Measurements from ENCODE around the gene TEAD1. TPM values are rescaled to one million over a fixed set of nuclear protein-coding genes. Genes with fewer than 3 reads are reported as not detected.

TEAD1 gene
- total RNA-seq, result 0.30 TPM
- not detected for polyA plus RNA-seq

GRCh38 chr11:12673924-12674570, at the start of gene TEAD1:
Gene TEAD1 (plus strand): TSS chr11:12674421.
- no peaks in the 10 kb centered on the region for H3K9me3 ChIP-seq (ENCODE audit: control insufficient read depth in 2 of 2, low read length in 2 of 2)
- H3K27me3 ChIP-seq (ENCODE audit: control insufficient read depth, insufficient read depth, low read length), result peaks cover 56% of the 10 kb centered on the region
- no peak within 1 kb of the TSS for H3K27ac ChIP-seq (ENCODE audit: insufficient read depth, low read length, poor library complexity, severe bottlenecking)
- Mint-ChIP-seq H3K4me3 (peak within 1 kb of the TSS; percentile 74 to 93 (median 84)), H3K27ac (peak within 1 kb of the TSS in 1 of 3 donors; percentile 32), H3K27me3 (peaks cover 74% of the 10 kb centered on the region), H3K36me3 (no peaks in the 10 kb centered on the region), H3K9me3 (peaks cover 0 to 3% (median 0%) of the 10 kb centered on the region in 7 donors), H3K4me1 (peaks cover 7 to 19% (median 13%) of the 10 kb centered on the region in 4 donors)
- peak; percentile 64 to 70 for ATAC-seq (ENCODE audit: low read depth in 2 of 2)
- H3K4me3 ChIP-seq (ENCODE audit: low read depth, low read length), result peak within 1 kb of the TSS; percentile 82
- DNase-seq, result peak; percentile 71 to 74 (median 73)
- H3K4me1 ChIP-seq (ENCODE audit: control insufficient read depth, insufficient read depth, low read length, poor library complexity, severe bottlenecking), result peaks cover 10% of the 10 kb centered on the region
- no peaks in the 10 kb centered on the region for H3K36me3 ChIP-seq (ENCODE audit: control insufficient read depth, insufficient read depth, low read length)

DNA sequence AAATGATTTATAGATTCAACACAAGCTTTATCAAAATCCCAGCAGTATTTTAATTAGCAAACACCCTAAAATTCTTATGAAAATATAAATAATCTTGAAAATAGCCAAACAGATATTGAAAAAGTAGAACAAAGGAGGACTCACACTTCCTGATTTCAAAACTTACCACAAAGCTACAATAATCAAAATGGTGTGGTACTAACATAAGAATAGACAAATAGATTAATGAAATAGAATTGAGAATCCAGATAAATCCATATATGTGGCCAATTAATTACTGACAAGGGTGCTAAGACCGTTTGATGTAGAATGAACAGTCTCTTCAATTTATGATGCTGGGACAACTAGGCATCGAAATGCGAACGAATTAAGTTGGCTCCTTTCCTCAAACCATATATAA, 49.6 kb upstream of the TEAD1 start:
- H3K4me1 Mint-ChIP-seq, result no peaks in the 10 kb centered on the region

DNA sequence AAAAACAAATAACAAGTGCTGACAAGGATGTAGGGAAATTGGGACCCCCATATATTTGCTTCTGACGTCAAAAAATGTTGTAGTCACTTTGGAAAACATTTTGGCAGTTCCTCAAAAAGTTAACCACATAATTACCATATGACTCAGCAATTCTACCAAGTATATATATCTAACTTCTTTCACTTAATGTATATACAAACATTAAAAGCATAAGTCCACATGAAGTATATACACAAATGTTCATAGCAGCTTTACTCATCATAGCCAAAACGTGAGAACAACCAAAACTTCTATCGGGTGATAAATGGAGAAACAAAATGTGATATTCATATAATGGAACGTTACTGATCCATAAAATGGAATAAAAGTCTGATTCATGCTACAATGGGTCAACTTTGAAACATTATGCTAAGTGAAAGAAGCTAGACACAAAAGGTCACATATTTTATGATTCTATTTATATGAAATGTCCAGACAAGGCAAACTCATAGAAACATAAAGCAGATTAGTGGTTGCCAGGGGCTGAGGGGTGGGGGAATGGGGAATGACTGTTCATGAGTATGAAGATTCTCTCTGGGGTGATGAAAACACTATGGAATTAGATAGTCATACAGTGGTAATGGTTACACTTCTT, 48.7 kb upstream of the TEAD1 start:
- ATAC-seq (ENCODE audit: low read depth in 2 of 2) (no peak), DNase-seq (no peak)
- Histone ChIP-seq H3K27ac (ENCODE audit: insufficient read depth, low read length, poor library complexity, severe bottlenecking) (no peak overlapping the region), H3K9me3 (ENCODE audit: control insufficient read depth in 2 of 2, low read length in 2 of 2) (no peaks in the 10 kb centered on the region), H3K27me3 (ENCODE audit: control insufficient read depth, insufficient read depth, low read length) (no peaks in the 10 kb centered on the region), H3K4me3 (ENCODE audit: low read depth, low read length) (no peak overlapping the region), H3K4me1 (ENCODE audit: control insufficient read depth, insufficient read depth, low read length, poor library complexity, severe bottlenecking) (no peaks in the 10 kb centered on the region), H3K36me3 (ENCODE audit: control insufficient read depth, insufficient read depth, low read length) (no peaks in the 10 kb centered on the region)
- H3K9me3 Mint-ChIP-seq, result peaks cover 0 to 26% (median 11%) of the 10 kb centered on the region in 7 donors
- H3K4me1 Mint-ChIP-seq, result no peaks in the 10 kb centered on the region
- H3K36me3 Mint-ChIP-seq, result no peaks in the 10 kb centered on the region
- H3K27me3 Mint-ChIP-seq, result no peaks in the 10 kb centered on the region
- no peak overlapping the region for H3K4me3 Mint-ChIP-seq
- H3K27ac Mint-ChIP-seq, result no peak overlapping the region

More for the DNA sequence above, 49.6 kb upstream of the TEAD1 start:
- DNase-seq (no peak), ATAC-seq (ENCODE audit: low read depth in 2 of 2) (no peak)
- Histone ChIP-seq H3K27me3 (ENCODE audit: control insufficient read depth, insufficient read depth, low read length) (no peaks in the 10 kb centered on the region), H3K9me3 (ENCODE audit: control insufficient read depth in 2 of 2, low read length in 2 of 2) (no peaks in the 10 kb centered on the region), H3K4me1 (ENCODE audit: control insufficient read depth, insufficient read depth, low read length, poor library complexity, severe bottlenecking) (no peaks in the 10 kb centered on the region), H3K36me3 (ENCODE audit: control insufficient read depth, insufficient read depth, low read length) (no peaks in the 10 kb centered on the region), H3K27ac (ENCODE audit: insufficient read depth, low read length, poor library complexity, severe bottlenecking) (no peak overlapping the region), H3K4me3 (ENCODE audit: low read depth, low read length) (no peak overlapping the region)
- no peaks in the 10 kb centered on the region for H3K27me3 Mint-ChIP-seq
- no peak overlapping the region for H3K27ac Mint-ChIP-seq
- H3K36me3 Mint-ChIP-seq, result no peaks in the 10 kb centered on the region
- no peak overlapping the region for H3K4me3 Mint-ChIP-seq
- H3K9me3 Mint-ChIP-seq, result peaks cover 0 to 27% (median 10%) of the 10 kb centered on the region in 7 donors

DNA sequence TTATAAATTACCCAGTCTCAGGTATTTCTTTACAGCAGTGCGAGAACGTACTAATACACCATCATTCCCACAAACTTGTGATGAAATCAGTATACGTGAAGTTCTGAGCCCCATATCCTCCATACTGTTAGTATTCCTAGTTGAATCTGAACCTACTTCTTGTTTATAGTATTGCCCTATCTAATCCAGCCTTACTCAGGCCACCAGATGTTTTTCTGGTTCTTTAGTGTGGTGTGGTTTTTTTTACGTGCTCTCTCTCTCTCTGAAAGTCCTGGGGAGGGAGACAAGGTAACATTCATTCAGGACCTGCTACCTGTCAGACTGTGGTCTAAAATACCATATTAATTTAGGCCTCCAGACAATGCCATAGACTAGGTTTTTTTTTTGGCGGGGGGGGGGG, 47.6 kb upstream of the TEAD1 start:
- no peak for DNase-seq
- H3K4me1 ChIP-seq (ENCODE audit: control insufficient read depth, insufficient read depth, low read length, poor library complexity, severe bottlenecking), result no peaks in the 10 kb centered on the region
- H3K4me3 Mint-ChIP-seq, result no peak overlapping the region
- H3K27ac Mint-ChIP-seq, result no peak overlapping the region
- H3K9me3 Mint-ChIP-seq, result peaks cover 0 to 19% (median 7%) of the 10 kb centered on the region in 7 donors
- no peak overlapping the region for H3K4me3 ChIP-seq (ENCODE audit: low read depth, low read length)
- no peaks in the 10 kb centered on the region for H3K9me3 ChIP-seq (ENCODE audit: control insufficient read depth in 2 of 2, low read length in 2 of 2)
- no peak overlapping the region for H3K27ac ChIP-seq (ENCODE audit: insufficient read depth, low read length, poor library complexity, severe bottlenecking)
- no peaks in the 10 kb centered on the region for H3K36me3 Mint-ChIP-seq
- no peaks in the 10 kb centered on the region for H3K27me3 Mint-ChIP-seq
- ATAC-seq (ENCODE audit: low read depth in 2 of 2), result no peak
- no peaks in the 10 kb centered on the region for H3K4me1 Mint-ChIP-seq
- H3K27me3 ChIP-seq (ENCODE audit: control insufficient read depth, insufficient read depth, low read length), result no peaks in the 10 kb centered on the region
- no peaks in the 10 kb centered on the region for H3K36me3 ChIP-seq (ENCODE audit: control insufficient read depth, insufficient read depth, low read length)

DNA sequence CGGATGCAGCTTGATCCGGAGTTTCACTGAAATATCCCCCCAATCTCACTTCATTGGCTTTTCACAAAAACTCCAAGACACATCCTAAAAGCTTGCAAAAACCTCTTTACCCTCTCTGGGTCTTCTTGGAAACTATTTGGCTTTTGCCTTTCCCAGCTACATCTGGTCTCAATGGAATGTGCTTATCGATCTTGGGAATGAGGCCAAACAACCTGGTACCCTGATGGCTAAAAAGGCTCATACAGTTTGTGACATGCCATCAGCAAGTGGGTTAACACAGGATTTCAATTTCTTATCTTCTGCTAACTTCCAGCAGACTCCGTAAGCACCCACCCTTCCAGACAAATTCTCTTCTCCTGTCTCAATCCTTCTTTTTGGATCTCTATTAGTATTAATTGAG, 45.9 kb upstream of the TEAD1 start:
- Mint-ChIP-seq H3K27ac (no peak overlapping the region), H3K36me3 (no peaks in the 10 kb centered on the region), H3K4me1 (no peaks in the 10 kb centered on the region), H3K9me3 (peaks cover 0 to 13% (median 2%) of the 10 kb centered on the region in 7 donors), H3K4me3 (no peak overlapping the region), H3K27me3 (no peaks in the 10 kb centered on the region)
- no peak overlapping the region for H3K27ac ChIP-seq (ENCODE audit: insufficient read depth, low read length, poor library complexity, severe bottlenecking)
- no peak for DNase-seq
- no peak for ATAC-seq (ENCODE audit: low read depth in 2 of 2)
- no peaks in the 10 kb centered on the region for H3K36me3 ChIP-seq (ENCODE audit: control insufficient read depth, insufficient read depth, low read length)
- H3K4me1 ChIP-seq (ENCODE audit: control insufficient read depth, insufficient read depth, low read length, poor library complexity, severe bottlenecking), result no peaks in the 10 kb centered on the region
- no peak overlapping the region for H3K4me3 ChIP-seq (ENCODE audit: low read depth, low read length)
- no peaks in the 10 kb centered on the region for H3K9me3 ChIP-seq (ENCODE audit: control insufficient read depth in 2 of 2, low read length in 2 of 2)
- H3K27me3 ChIP-seq (ENCODE audit: control insufficient read depth, insufficient read depth, low read length), result no peaks in the 10 kb centered on the region

- H3K9me3 Mint-ChIP-seq, result peaks cover 0 to 7% (median 0%) of the 10 kb centered on the region in 7 donors
- H3K4me1 Mint-ChIP-seq, result no peaks in the 10 kb centered on the region
- no peaks in the 10 kb centered on the region for H3K36me3 ChIP-seq (ENCODE audit: control insufficient read depth, insufficient read depth, low read length)
- H3K4me1 ChIP-seq (ENCODE audit: control insufficient read depth, insufficient read depth, low read length, poor library complexity, severe bottlenecking), result no peaks in the 10 kb centered on the region
- no peaks in the 10 kb centered on the region for H3K9me3 ChIP-seq (ENCODE audit: control insufficient read depth in 2 of 2, low read length in 2 of 2)
- H3K27me3 Mint-ChIP-seq, result peaks cover under 1% of the 10 kb centered on the region
- H3K27ac Mint-ChIP-seq, result no peak overlapping the region
- ATAC-seq (ENCODE audit: low read depth in 2 of 2) (no peak), DNase-seq (no peak)
- H3K36me3 Mint-ChIP-seq, result no peaks in the 10 kb centered on the region
- H3K4me3 ChIP-seq (ENCODE audit: low read depth, low read length), result no peak overlapping the region
- no peak overlapping the region for H3K27ac ChIP-seq (ENCODE audit: insufficient read depth, low read length, poor library complexity, severe bottlenecking)
- H3K4me3 Mint-ChIP-seq, result no peak overlapping the region
- H3K27me3 ChIP-seq (ENCODE audit: control insufficient read depth, insufficient read depth, low read length), result no peaks in the 10 kb centered on the region
Observed at GRCh38 chr11:12629601-12630313, 44.5 kb upstream of the TEAD1 start.

DNA sequence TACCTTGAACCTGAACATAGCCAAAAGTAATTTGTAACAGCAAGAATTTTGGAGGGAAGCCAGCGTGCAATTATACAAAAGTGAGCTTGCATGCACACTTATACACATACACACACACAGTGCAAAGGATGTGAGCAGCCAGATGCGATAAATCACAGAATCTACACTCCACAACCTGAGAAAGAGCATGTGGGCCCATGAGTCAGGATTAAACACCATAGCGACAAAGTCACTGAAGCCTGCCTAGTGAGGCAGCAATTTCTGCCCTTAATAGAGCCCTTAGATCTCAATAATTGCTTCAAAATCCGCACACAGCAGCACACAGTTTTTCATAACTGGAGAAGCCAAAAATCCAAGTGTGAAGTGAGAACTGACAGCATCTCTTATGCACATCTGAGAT, 42.6 kb upstream of the TEAD1 start:
- Mint-ChIP-seq H3K9me3 (peaks cover 0 to 7% (median 0%) of the 10 kb centered on the region in 7 donors), H3K27ac (no peak overlapping the region), H3K4me1 (no peaks in the 10 kb centered on the region), H3K36me3 (no peaks in the 10 kb centered on the region), H3K4me3 (no peak overlapping the region), H3K27me3 (peaks cover 5% of the 10 kb centered on the region)
- H3K27me3 ChIP-seq (ENCODE audit: control insufficient read depth, insufficient read depth, low read length), result no peaks in the 10 kb centered on the region
- ATAC-seq (ENCODE audit: low read depth in 2 of 2) (no peak), DNase-seq (no peak)
- no peak overlapping the region for H3K4me3 ChIP-seq (ENCODE audit: low read depth, low read length)
- H3K27ac ChIP-seq (ENCODE audit: insufficient read depth, low read length, poor library complexity, severe bottlenecking), result no peak overlapping the region
- no peaks in the 10 kb centered on the region for H3K4me1 ChIP-seq (ENCODE audit: control insufficient read depth, insufficient read depth, low read length, poor library complexity, severe bottlenecking)
- no peaks in the 10 kb centered on the region for H3K36me3 ChIP-seq (ENCODE audit: control insufficient read depth, insufficient read depth, low read length)
- no peaks in the 10 kb centered on the region for H3K9me3 ChIP-seq (ENCODE audit: control insufficient read depth in 2 of 2, low read length in 2 of 2)
